ENCODE results near the gene OSR1.
A peak's percentile ranks its signal among the peaks of the same experiment; 100 is the strongest.

Gene OSR1

GRCh38 chr2:19359021-19359357, 566 bp upstream of the OSR1 start:
- WGBS, 2 experiments (ENCODE audit: insufficient coverage in 2 of 2) = 5 to 6% methylated on average over 9 to 13 of the region's 14 CpGs
- Histone ChIP-seq H3K9me3 (ENCODE audit: control insufficient read depth, low read length) (no peaks in the 10 kb centered on the region), H3K4me1 (ENCODE audit: control insufficient read depth, insufficient read depth, low read length, poor library complexity, severe bottlenecking) (peaks cover 25% of the 10 kb centered on the region), H3K36me3 (ENCODE audit: control insufficient read depth, insufficient read depth, low read length) (no peaks in the 10 kb centered on the region), H3K4me3 (ENCODE audit: extremely low read depth, insufficient read depth, low read length, poor library complexity, severe bottlenecking) (peak overlapping the region; percentile 40), H3K27ac (ENCODE audit: low read depth, low read length, severe bottlenecking) (no peak overlapping the region)

DNA sequence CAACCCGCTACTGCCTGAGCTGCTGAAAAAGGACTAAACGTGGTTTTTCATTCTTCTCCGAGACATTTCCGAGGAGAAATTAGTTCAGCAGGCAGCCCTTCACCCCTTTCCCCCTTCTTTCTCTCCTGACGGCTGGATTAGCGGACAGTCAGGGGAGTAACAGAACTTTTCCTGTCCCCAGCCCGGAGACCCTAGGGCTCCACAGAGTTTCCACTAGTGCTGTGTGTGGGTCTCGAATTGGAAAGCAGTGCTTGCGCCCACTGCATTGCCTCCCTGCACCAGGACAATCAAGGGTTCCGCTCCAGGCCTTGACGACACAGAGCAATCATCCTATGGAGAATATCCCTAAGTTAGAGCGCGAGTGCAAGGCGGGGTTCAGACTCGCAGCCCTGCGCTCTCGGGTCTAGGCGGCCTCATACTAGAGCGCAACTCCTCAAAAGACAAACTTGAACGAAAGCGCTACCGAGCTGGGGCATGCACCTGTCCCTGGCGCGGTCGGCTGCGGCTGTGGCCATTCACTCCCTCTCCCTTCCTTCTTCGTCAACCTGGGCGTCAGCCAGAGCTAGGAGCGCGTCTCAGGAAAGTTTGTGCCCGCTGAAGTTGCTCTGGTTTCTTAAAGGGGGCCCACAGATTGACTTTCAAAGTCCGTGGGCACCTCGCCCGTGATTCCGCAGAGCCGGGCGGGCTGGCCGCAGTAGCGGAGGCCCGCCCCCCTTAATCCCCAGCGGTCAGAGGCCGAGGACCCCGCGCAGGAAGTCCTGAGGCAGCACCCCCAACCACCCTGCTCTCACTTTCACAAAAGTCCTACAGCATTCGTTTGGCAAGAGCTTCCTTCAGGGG, 801 bp downstream of the OSR1 start:
- whole genome bisulfite sequencing, 2 experiments (ENCODE audit: insufficient coverage in 2 of 2) = 2% methylated on average over 37 to 38 of the region's 45 CpGs
- Histone ChIP-seq H3K4me3 (ENCODE audit: extremely low read depth, insufficient read depth, low read length, poor library complexity, severe bottlenecking) (peak overlapping the region; percentile 40), H3K36me3 (ENCODE audit: control insufficient read depth, insufficient read depth, low read length) (no peaks in the 10 kb centered on the region), H3K4me1 (ENCODE audit: control insufficient read depth, insufficient read depth, low read length, poor library complexity, severe bottlenecking) (peaks cover 20% of the 10 kb centered on the region), H3K27ac (ENCODE audit: low read depth, low read length, severe bottlenecking) (no peak overlapping the region), H3K9me3 (ENCODE audit: control insufficient read depth, low read length) (no peaks in the 10 kb centered on the region)

DNA sequence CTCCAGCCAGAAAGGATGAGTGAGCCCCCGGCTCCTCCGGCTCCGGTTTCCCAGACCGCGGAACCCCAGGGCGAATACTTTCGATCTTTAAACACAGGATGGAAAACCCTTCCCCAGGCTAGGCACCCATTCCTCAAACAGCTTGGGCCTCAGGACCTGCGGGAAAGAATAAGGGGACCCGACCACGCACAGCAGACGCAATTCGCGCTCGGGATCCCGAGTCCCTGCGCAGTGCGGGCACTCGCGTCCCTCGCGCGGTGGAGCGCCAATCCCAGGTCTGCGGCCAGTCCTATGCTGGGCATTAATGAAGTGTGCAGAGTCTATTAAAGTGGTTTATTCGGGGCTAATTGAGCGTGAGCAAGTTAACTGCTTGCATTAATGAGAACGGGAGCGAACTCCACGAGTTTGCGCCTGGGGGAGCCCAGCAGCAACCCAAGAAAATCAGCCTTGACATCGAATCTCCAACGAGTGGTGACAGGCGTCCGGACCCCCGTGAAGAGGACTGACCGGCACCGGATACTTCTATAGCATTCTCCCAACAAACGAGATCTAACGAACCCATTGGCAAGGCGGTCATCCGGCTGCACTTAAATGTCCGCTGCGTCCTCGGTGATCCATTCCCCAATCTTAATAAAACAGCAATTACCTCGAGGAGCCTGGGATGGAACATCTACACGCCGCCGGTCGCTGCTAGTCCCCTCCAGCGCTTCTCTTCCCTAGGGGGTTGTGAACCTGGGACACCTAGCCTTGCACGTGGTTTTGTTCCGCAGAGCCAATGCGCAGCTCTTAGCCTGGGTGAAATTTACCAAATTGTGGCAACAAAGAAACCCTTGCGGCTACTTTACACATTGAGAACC, 1.6 kb downstream of the OSR1 start:
- Histone ChIP-seq H3K27ac (ENCODE audit: low read depth, low read length, severe bottlenecking) (no peak overlapping the region), H3K36me3 (ENCODE audit: control insufficient read depth, insufficient read depth, low read length) (no peaks in the 10 kb centered on the region), H3K9me3 (ENCODE audit: control insufficient read depth, low read length) (no peaks in the 10 kb centered on the region), H3K4me3 (ENCODE audit: extremely low read depth, insufficient read depth, low read length, poor library complexity, severe bottlenecking) (peak overlapping the region; percentile 40), H3K4me1 (ENCODE audit: control insufficient read depth, insufficient read depth, low read length, poor library complexity, severe bottlenecking) (peaks cover 19% of the 10 kb centered on the region)
- WGBS, 2 experiments (ENCODE audit: insufficient coverage in 2 of 2) = 3% methylated on average over 42 to 54 of the region's 54 CpGs

GRCh38 chr2:19355931-19356544, 2.4 kb downstream of the OSR1 start:
- no peaks in the 10 kb centered on the region for H3K9me3 ChIP-seq (ENCODE audit: control insufficient read depth, low read length)
- H3K4me3 ChIP-seq (ENCODE audit: extremely low read depth, insufficient read depth, low read length, poor library complexity, severe bottlenecking) = peak overlapping the region; percentile 11
- no peaks in the 10 kb centered on the region for H3K36me3 ChIP-seq (ENCODE audit: control insufficient read depth, insufficient read depth, low read length)
- H3K4me1 ChIP-seq (ENCODE audit: control insufficient read depth, insufficient read depth, low read length, poor library complexity, severe bottlenecking) = peaks cover 21% of the 10 kb centered on the region
- H3K27ac ChIP-seq (ENCODE audit: low read depth, low read length, severe bottlenecking) = no peak overlapping the region
- 4% methylated on average over 30 to 32 of the region's 35 CpGs for WGBS, 2 experiments (ENCODE audit: insufficient coverage in 2 of 2)

DNA sequence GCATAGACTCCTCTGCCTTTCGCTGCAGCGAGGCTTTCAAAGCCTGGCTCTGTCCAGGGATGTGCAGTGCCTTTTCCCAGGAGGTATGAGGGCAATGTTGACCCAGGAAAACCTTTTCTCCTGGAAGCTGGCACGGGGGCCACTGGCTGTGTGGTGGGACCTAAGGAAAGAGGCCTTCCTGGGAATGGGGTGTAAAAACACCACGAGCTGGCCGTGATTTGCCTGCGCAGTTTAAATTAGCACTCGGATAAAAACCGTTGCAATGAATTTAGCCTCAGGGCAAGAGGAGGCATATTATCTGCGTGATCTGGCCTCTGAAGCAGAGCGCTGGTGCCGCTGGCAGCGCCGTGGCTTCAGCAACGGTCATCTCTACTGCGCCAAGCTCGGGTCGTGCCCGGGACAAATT, 3.0 kb downstream of the OSR1 start:
- no peaks in the 10 kb centered on the region for H3K9me3 ChIP-seq (ENCODE audit: control insufficient read depth, low read length)
- H3K4me1 ChIP-seq (ENCODE audit: control insufficient read depth, insufficient read depth, low read length, poor library complexity, severe bottlenecking) = peaks cover 21% of the 10 kb centered on the region
- H3K36me3 ChIP-seq (ENCODE audit: control insufficient read depth, insufficient read depth, low read length) = no peaks in the 10 kb centered on the region
- WGBS, 2 experiments (ENCODE audit: insufficient coverage in 2 of 2) = 21 to 25% methylated on average over 15 to 17 of the region's 18 CpGs
- no peak overlapping the region for H3K27ac ChIP-seq (ENCODE audit: low read depth, low read length, severe bottlenecking)
- no peak overlapping the region for H3K4me3 ChIP-seq (ENCODE audit: extremely low read depth, insufficient read depth, low read length, poor library complexity, severe bottlenecking)

GRCh38 chr2:19355014-19355405, 3.4 kb downstream of the OSR1 start:
- 7 to 34% methylated on average over 2 of the region's 3 CpGs for WGBS, 2 experiments (ENCODE audit: insufficient coverage in 2 of 2)
- H3K27ac ChIP-seq (ENCODE audit: low read depth, low read length, severe bottlenecking) = no peak overlapping the region

GRCh38 chr2:19353721-19354050, 4.7 kb downstream of the OSR1 start:
- peaks cover 21% of the 10 kb centered on the region for H3K4me1 ChIP-seq (ENCODE audit: control insufficient read depth, insufficient read depth, low read length, poor library complexity, severe bottlenecking)
- no peaks in the 10 kb centered on the region for H3K9me3 ChIP-seq (ENCODE audit: control insufficient read depth, low read length)
- WGBS, 2 experiments (ENCODE audit: insufficient coverage in 2 of 2) = 27 to 40% methylated on average over 1 to 3 of the region's 11 CpGs
- no peaks in the 10 kb centered on the region for H3K36me3 ChIP-seq (ENCODE audit: control insufficient read depth, insufficient read depth, low read length)
- no peak overlapping the region for H3K27ac ChIP-seq (ENCODE audit: low read depth, low read length, severe bottlenecking)
- no peak overlapping the region for H3K4me3 ChIP-seq (ENCODE audit: extremely low read depth, insufficient read depth, low read length, poor library complexity, severe bottlenecking)

More at GRCh38 chr2:19355014-19355405, 3.4 kb downstream of the OSR1 start:
- Histone ChIP-seq H3K4me1 (ENCODE audit: control insufficient read depth, insufficient read depth, low read length, poor library complexity, severe bottlenecking) (peaks cover 21% of the 10 kb centered on the region), H3K9me3 (ENCODE audit: control insufficient read depth, low read length) (no peaks in the 10 kb centered on the region), H3K4me3 (ENCODE audit: extremely low read depth, insufficient read depth, low read length, poor library complexity, severe bottlenecking) (no peak overlapping the region), H3K36me3 (ENCODE audit: control insufficient read depth, insufficient read depth, low read length) (no peaks in the 10 kb centered on the region)

DNA sequence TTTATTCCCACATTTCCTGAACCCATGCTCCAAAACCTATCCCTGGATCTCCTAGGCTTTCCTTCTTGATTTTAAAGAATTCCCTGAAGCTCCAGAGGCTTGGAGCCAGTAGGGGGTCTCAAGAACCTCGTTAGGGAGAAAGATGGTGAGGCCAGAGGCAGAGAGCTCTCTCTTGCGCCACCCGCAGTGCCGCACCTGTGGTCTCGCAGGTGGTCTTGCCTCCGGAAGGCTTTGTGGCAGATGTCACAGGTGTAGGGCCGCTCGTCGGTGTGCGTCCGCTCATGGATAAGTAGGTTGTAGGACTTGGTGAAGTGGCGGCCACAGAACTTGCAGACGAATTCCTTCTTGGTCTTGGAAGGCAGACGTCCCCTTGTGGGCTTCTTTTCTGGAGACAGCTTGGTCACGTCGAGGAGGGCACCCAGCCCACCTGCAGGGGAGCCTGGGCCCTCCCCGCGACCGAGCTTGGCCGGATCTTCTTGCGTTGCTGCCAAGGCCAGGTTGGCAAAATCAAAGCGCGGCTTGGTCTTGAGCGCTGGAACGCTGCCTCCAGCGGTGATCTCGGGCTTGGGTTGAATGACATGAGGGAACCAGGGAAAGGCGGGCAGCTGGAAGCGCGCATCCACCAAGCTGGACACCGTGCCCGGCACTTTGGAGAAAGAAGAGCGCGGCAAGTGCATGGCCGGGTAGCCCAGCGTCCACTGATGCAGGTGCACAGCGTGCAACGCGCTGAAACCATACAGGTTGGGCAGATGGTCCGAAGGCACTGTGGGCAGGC, 5.3 kb downstream of the OSR1 start:
- no peaks in the 10 kb centered on the region for H3K36me3 ChIP-seq (ENCODE audit: control insufficient read depth, insufficient read depth, low read length)
- no peak overlapping the region for H3K27ac ChIP-seq (ENCODE audit: low read depth, low read length, severe bottlenecking)
- no peak overlapping the region for H3K4me3 ChIP-seq (ENCODE audit: extremely low read depth, insufficient read depth, low read length, poor library complexity, severe bottlenecking)
- H3K9me3 ChIP-seq (ENCODE audit: control insufficient read depth, low read length) = no peaks in the 10 kb centered on the region
- 15 to 16% methylated on average over 34 to 36 of the region's 40 CpGs for WGBS, 2 experiments (ENCODE audit: insufficient coverage in 2 of 2)
- H3K4me1 ChIP-seq (ENCODE audit: control insufficient read depth, insufficient read depth, low read length, poor library complexity, severe bottlenecking) = peaks cover 21% of the 10 kb centered on the region

GRCh38 chr2:19351899-19352697, 6.3 kb downstream of the OSR1 start:
- H3K9me3 ChIP-seq (ENCODE audit: control insufficient read depth, low read length) = no peaks in the 10 kb centered on the region
- H3K4me3 ChIP-seq (ENCODE audit: extremely low read depth, insufficient read depth, low read length, poor library complexity, severe bottlenecking) = no peak overlapping the region
- no peaks in the 10 kb centered on the region for H3K36me3 ChIP-seq (ENCODE audit: control insufficient read depth, insufficient read depth, low read length)
- WGBS, 2 experiments (ENCODE audit: insufficient coverage in 2 of 2) = 4 to 14% methylated on average over 18 of the region's 29 CpGs
- H3K27ac ChIP-seq (ENCODE audit: low read depth, low read length, severe bottlenecking) = no peak overlapping the region
- H3K4me1 ChIP-seq (ENCODE audit: control insufficient read depth, insufficient read depth, low read length, poor library complexity, severe bottlenecking) = peaks cover 16% of the 10 kb centered on the region

DNA sequence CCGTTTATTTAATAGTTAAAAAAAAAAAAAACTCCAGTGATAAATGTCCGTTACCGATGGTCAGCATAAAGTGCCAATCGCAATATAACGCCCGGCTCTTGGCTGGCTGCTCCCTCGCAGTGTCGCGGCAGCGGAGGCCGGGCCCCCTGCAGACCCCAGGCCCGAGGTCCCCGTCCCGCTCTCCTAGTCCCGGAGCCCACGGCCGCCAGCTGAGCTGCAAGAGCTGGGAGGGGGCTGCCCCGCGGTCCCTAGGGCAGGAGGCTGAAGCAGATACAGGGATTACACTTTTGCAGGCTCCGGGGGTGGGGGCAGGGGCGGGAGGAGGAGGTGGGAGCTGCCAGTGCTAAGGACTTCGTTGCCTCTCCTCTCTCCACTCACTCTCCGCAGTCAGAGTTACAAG, 6.9 kb downstream of the OSR1 start:
- Histone ChIP-seq H3K9me3 (ENCODE audit: control insufficient read depth, low read length) (no peaks in the 10 kb centered on the region), H3K27ac (ENCODE audit: low read depth, low read length, severe bottlenecking) (no peak overlapping the region), H3K4me1 (ENCODE audit: control insufficient read depth, insufficient read depth, low read length, poor library complexity, severe bottlenecking) (peaks cover 13% of the 10 kb centered on the region), H3K36me3 (ENCODE audit: control insufficient read depth, insufficient read depth, low read length) (no peaks in the 10 kb centered on the region), H3K4me3 (ENCODE audit: extremely low read depth, insufficient read depth, low read length, poor library complexity, severe bottlenecking) (no peak overlapping the region)
- WGBS, 2 experiments (ENCODE audit: insufficient coverage in 2 of 2) = 5 to 7% methylated on average over 15 to 17 of the region's 23 CpGs

All from mesodermal cell (in vitro differentiated cells).